BLaER1 (cell line): ENCODE data around the gene ECM1.

ENCODE experiments used
- H3K27ac ChIP-seq: shearing (Covaris generic); formaldehyde crosslinking; 2 replicates; pipeline ENCODE4 v1.8.1; 2022
- H3K27me3 ChIP-seq: shearing (Covaris generic); formaldehyde crosslinking; 2 replicates; pipeline ENCODE4 v1.8.1; 2022
- H3K36me3 ChIP-seq: shearing (Covaris generic); formaldehyde crosslinking; 2 replicates; pipeline ENCODE4 v1.8.1; 2022
- H3K4me1 ChIP-seq: shearing (Covaris generic); formaldehyde crosslinking; 2 replicates; pipeline ENCODE4 v1.8.1; 2022
- H3K4me2 ChIP-seq: shearing (Covaris generic); formaldehyde crosslinking; 2 replicates; pipeline ENCODE4 v1.8.1; 2022
- H3K4me3 ChIP-seq: shearing (Covaris generic); formaldehyde crosslinking; 2 replicates; pipeline ENCODE4 v1.8.1; 2022
- H3K9ac ChIP-seq: shearing (Covaris generic); formaldehyde crosslinking; 2 replicates; pipeline ENCODE4 v1.8.1; 2022
- H3K9me3 ChIP-seq: shearing (Covaris generic); formaldehyde crosslinking; 2 replicates; pipeline ENCODE4 v1.8.1; 2022
- H4K20me1 ChIP-seq: shearing (Covaris generic); formaldehyde crosslinking; 2 replicates; pipeline ENCODE4 v1.8.1; 2022
- Cebpa-rat ChIP-seq: shearing (Covaris generic); IDR thresholded peaks from 2 replicates; pipeline ENCODE4 v1.8.1; 2022

The ECM1 gene

DNA sequence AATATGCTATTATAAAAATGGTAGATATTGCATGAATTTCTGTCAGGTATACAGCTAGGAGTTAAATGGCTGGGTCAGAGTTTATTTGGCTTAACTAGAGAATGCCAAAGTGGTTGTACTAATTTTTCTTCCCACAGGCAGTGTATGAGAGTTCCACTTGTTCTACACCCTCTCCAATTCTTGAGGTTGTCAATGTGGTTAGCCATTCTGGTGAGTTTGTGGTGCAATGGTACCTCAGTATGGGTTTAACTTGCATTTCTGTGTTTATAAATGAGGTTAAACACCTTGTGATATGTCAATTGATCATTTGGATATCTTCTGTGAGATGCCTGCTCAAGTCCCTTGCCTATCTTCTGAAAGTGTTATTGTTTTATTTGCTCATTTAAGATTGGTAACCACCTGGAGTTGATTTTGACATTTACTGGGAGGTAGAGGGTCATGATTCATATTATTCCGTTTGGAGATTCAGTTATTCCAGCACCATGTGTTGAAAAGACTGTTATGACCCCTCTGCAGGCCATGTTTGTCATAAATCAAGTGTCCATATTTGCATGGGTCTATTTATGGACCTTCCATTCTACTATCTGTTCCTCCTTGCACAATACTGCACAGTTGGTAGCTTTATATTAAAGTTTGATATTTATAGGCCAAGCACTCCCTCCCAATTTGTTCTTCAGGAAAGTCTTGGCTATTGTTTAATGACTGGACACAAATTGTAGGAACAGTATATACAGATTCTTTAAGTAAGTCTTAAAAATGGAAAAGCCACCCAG is 13.5 kb downstream of the ECM1 start:
- Histone ChIP-seq H3K9ac (no peak overlapping the region), H3K4me1 (peaks cover 23% of the 10 kb centered on the region), H3K36me3 (no peaks in the 10 kb centered on the region), H3K9me3 (no peaks in the 10 kb centered on the region), H3K27me3 (no peaks in the 10 kb centered on the region), H3K27ac (no peak overlapping the region), H3K4me2 (no peak overlapping the region), H3K4me3 (no peak overlapping the region), H4K20me1 (no peaks in the 10 kb centered on the region)
- no peak for TF ChIP-seq Cebpa-rat

- H3K27me3 ChIP-seq = no peaks in the 10 kb centered on the region
- no peaks in the 10 kb centered on the region for H3K9me3 ChIP-seq
- no peak overlapping the region for H3K4me3 ChIP-seq
- no peak overlapping the region for H3K9ac ChIP-seq
- H3K4me2 ChIP-seq = no peak overlapping the region
- H3K4me1 ChIP-seq = peaks cover 8% of the 10 kb centered on the region
- no peaks in the 10 kb centered on the region for H4K20me1 ChIP-seq
- no peak overlapping the region for H3K27ac ChIP-seq
- no peaks in the 10 kb centered on the region for H3K36me3 ChIP-seq
- TF ChIP-seq Cebpa-rat = no peak
These were observed 17.4 kb downstream of the ECM1 start for GRCh38 chr1:150525348-150525747.

GRCh38 chr1:150528196-150528595 is 20.3 kb downstream of the ECM1 start:
- no peaks in the 10 kb centered on the region for H3K36me3 ChIP-seq
- H3K9me3 ChIP-seq = no peaks in the 10 kb centered on the region
- H3K4me3 ChIP-seq = no peak overlapping the region
- no peak overlapping the region for H3K27ac ChIP-seq
- no peaks in the 10 kb centered on the region for H4K20me1 ChIP-seq
- H3K4me2 ChIP-seq = no peak overlapping the region
- no peaks in the 10 kb centered on the region for H3K27me3 ChIP-seq
- H3K4me1 ChIP-seq = peaks cover 23% of the 10 kb centered on the region
- no peak overlapping the region for H3K9ac ChIP-seq
- no peak for TF ChIP-seq Cebpa-rat

GRCh38 chr1:150529017-150529416 is 21.1 kb downstream of the ECM1 start:
- Histone ChIP-seq H3K4me3 (no peak overlapping the region), H3K27me3 (no peaks in the 10 kb centered on the region), H4K20me1 (no peaks in the 10 kb centered on the region), H3K27ac (no peak overlapping the region), H3K4me1 (peaks cover 15% of the 10 kb centered on the region), H3K36me3 (no peaks in the 10 kb centered on the region), H3K9ac (no peak overlapping the region), H3K4me2 (no peak overlapping the region), H3K9me3 (no peaks in the 10 kb centered on the region)
- TF ChIP-seq Cebpa-rat = no peak

- no peak for TF ChIP-seq Cebpa-rat
- Histone ChIP-seq H3K4me1 (peaks cover 15% of the 10 kb centered on the region), H3K27ac (no peak overlapping the region), H3K4me3 (no peak overlapping the region), H4K20me1 (no peaks in the 10 kb centered on the region), H3K9ac (no peak overlapping the region), H3K27me3 (no peaks in the 10 kb centered on the region), H3K4me2 (no peak overlapping the region), H3K9me3 (no peaks in the 10 kb centered on the region), H3K36me3 (no peaks in the 10 kb centered on the region)
These were observed 22.7 kb downstream of the ECM1 start for GRCh38 chr1:150530491-150531159.

DNA sequence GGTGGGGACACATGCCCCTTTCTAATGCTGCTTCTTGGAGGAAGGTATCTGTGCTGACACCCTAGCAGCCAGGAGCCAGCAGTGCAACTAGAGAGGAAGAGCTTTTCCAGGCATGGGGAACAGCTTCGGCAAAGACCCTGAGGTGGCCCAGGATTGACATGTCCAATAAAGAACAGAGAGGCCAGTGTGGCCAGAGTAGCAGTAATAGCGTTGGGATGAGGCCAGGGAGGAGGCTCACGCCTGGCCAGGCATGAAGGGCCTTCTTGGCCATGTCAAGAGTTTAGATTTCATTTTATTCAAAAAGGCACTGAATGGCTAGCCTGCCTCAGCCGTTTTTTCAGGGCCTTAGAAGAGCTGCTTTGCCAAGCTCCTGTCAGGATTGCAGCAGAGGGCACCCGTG is 25.0 kb downstream of the ECM1 start:
- H3K27me3 ChIP-seq = no peaks in the 10 kb centered on the region
- no peaks in the 10 kb centered on the region for H3K36me3 ChIP-seq
- H3K4me1 ChIP-seq = peaks cover 15% of the 10 kb centered on the region
- no peak overlapping the region for H3K9ac ChIP-seq
- H3K9me3 ChIP-seq = no peaks in the 10 kb centered on the region
- H3K4me3 ChIP-seq = no peak overlapping the region
- TF ChIP-seq Cebpa-rat = no peak
- no peaks in the 10 kb centered on the region for H4K20me1 ChIP-seq
- no peak overlapping the region for H3K4me2 ChIP-seq
- no peak overlapping the region for H3K27ac ChIP-seq

GRCh38 chr1:150534002-150534401 is 26.1 kb downstream of the ECM1 start:
- H3K27ac ChIP-seq = no peak overlapping the region
- no peaks in the 10 kb centered on the region for H4K20me1 ChIP-seq
- H3K9ac ChIP-seq = no peak overlapping the region
- H3K4me1 ChIP-seq = peaks cover 25% of the 10 kb centered on the region
- no peaks in the 10 kb centered on the region for H3K9me3 ChIP-seq
- H3K27me3 ChIP-seq = no peaks in the 10 kb centered on the region
- no peaks in the 10 kb centered on the region for H3K36me3 ChIP-seq
- no peak for TF ChIP-seq Cebpa-rat
- H3K4me3 ChIP-seq = no peak overlapping the region
- H3K4me2 ChIP-seq = no peak overlapping the region

DNA sequence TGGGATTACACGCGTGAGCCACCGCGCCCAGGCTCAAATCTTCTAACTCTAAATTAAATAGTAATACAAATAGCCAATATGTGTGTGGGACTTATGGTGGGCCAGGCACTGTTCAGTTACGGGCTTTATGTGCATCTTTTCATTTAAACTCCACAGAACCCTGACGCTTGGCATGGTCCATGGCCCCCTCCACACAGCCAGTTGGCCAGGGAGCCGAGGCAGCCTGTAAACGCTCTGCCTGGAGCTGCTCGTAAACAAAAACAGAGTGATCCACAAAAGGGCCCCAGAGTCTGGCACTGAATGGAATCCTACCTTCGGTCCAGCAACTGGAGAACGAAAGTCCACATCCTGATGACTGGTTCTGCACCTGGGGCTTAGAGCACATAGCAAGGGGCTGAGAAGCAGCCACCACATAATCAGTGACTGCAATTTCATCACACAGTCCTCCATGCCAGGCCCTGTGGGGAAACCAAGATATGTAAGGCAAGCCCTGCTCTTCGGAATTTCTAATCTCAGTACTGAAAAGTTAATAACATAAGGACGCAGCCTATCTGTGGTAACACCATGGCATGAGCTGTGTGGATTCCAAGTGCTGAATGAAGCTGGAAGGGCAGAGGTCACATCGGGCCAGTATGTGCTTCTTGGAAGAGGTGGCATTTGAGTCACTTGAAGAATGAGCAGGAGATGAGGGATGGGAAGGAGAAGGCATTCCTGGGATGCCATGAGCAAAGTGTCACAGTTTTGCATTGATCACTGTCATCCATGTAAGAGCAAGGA is 27.8 kb downstream of the ECM1 start:
- H3K9me3 ChIP-seq = no peaks in the 10 kb centered on the region
- no peak overlapping the region for H3K4me2 ChIP-seq
- H4K20me1 ChIP-seq = no peaks in the 10 kb centered on the region
- no peaks in the 10 kb centered on the region for H3K27me3 ChIP-seq
- TF ChIP-seq Cebpa-rat = no peak
- no peak overlapping the region for H3K27ac ChIP-seq
- no peaks in the 10 kb centered on the region for H3K36me3 ChIP-seq
- no peak overlapping the region for H3K4me3 ChIP-seq
- H3K9ac ChIP-seq = no peak overlapping the region
- H3K4me1 ChIP-seq = peaks cover 21% of the 10 kb centered on the region

GRCh38 chr1:150536836-150537731 is 29.2 kb downstream of the ECM1 start:
- Histone ChIP-seq H3K4me2 (no peak overlapping the region), H4K20me1 (no peaks in the 10 kb centered on the region), H3K9me3 (no peaks in the 10 kb centered on the region), H3K36me3 (no peaks in the 10 kb centered on the region), H3K4me3 (no peak overlapping the region), H3K9ac (no peak overlapping the region), H3K27me3 (no peaks in the 10 kb centered on the region), H3K4me1 (peaks cover 13% of the 10 kb centered on the region), H3K27ac (no peak overlapping the region)
- no peak for TF ChIP-seq Cebpa-rat
